Esophagus (tissue), 2 donors: Measurements from ENCODE around the gene MRTFB. TPM values are rescaled to one million over a fixed set of nuclear protein-coding genes. Genes with fewer than 3 reads are reported as not detected.

Experiments used
- H3K27ac ChIP-seq, 2 donors: one replicate each; pipeline ENCODE4 v1.5.1; 2013; ENCODE audit warnings: low read depth in 2 of 2, mild to moderate bottlenecking in 2 of 2, inconsistent platforms in 1 of 2, low read length in 1 of 2, moderate library complexity in 1 of 2
- H3K27me3 ChIP-seq, 2 donors: one replicate each; pipeline ENCODE4 v1.6.1; 2013; ENCODE audit warnings: low read length in 2 of 2, control low read depth in 1 of 2, mild to moderate bottlenecking in 1 of 2; ENCODE audit not compliant: insufficient read depth in 2 of 2, control insufficient read depth in 1 of 2
- H3K36me3 ChIP-seq, 2 donors: one replicate each; pipeline ENCODE4 v1.6.1; 2013; ENCODE audit warnings: low read length in 1 of 2; ENCODE audit not compliant: control insufficient read depth in 2 of 2, insufficient read depth in 2 of 2
- H3K4me1 ChIP-seq, 2 donors: one replicate each; pipeline ENCODE4 v1.6.1; 2013; ENCODE audit warnings: low read length in 1 of 2; ENCODE audit not compliant: control insufficient read depth in 2 of 2, insufficient read depth in 2 of 2
- H3K4me3 ChIP-seq, 2 donors: one replicate each; pipeline ENCODE4 v1.5.1; 2013; ENCODE audit warnings: low read length in 2 of 2, mild to moderate bottlenecking in 2 of 2, low read depth in 1 of 2, moderate library complexity in 1 of 2
- H3K9me3 ChIP-seq, 2 donors: one replicate each; pipeline ENCODE4 v1.6.1; 2013; ENCODE audit warnings: mild to moderate bottlenecking in 2 of 2, low read depth in 1 of 2, low read length in 1 of 2, moderate library complexity in 1 of 2; ENCODE audit not compliant: control insufficient read depth in 2 of 2, insufficient read depth in 1 of 2
- WGBS, 2 donors: extraction: QIAGEN DNeasy Blood & Tissue Kit; methylation state at CpG; one replicate each; pipeline ENCODE4 v1.1.7; 2013; 5-methylcytosine and 5-hydroxymethylcytosine counted together
- polyA plus RNA-seq, 2 donors: library from polyadenylated mRNA; stranded (reverse); fragments of 200-250 nt; gene quantifications; one replicate each; pipeline ENCODE4 v1.2.3, GENCODE V29; 2013
- donor health status: healthy with polysubstance abuse.
- donor health status: Bipolar disorder and iron deficiency.

The MRTFB gene
- polyA plus RNA-seq, 2 donors, result 5.4 to 7.1 TPM

DNA sequence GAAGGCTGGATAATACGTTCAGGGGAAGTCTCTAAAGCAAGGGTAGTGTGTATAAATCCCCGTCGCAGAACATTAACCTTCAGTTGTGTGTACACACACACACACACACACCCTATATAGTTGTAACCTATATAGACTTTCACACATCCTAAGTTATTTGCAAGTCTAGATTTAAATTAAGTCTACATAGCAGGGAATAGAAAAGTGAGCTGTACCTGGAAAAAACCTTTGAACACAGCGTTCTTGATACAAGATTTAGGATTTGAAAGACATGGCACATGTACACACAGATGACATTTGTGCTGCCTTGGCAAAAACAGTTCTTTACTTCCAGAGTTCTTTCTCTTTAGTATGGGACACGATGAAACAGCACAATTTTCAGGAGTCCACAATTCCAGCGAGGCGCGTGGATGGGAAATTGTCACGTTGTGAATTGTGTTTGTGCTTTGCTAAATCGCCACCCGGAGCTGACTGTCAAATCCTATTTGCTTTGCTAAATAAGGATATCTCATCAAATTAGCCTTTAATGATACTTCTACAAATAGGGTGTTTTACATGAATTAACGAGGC lies 233.9 kb downstream of the MRTFB start:
- Histone ChIP-seq H3K36me3 (no peaks in the 10 kb centered on the region), H3K9me3 (no peaks in the 10 kb centered on the region), H3K27me3 (no peaks in the 10 kb centered on the region), H3K4me3 (peak overlapping the region in 1 of 2 donors; percentile 87), H3K4me1 (peaks cover 17 to 23% of the 10 kb centered on the region in 2 donors), H3K27ac (no peak overlapping the region)
- WGBS, 2 donors, result 73 to 86% methylated on average over 12 of the region's 12 CpGs

DNA sequence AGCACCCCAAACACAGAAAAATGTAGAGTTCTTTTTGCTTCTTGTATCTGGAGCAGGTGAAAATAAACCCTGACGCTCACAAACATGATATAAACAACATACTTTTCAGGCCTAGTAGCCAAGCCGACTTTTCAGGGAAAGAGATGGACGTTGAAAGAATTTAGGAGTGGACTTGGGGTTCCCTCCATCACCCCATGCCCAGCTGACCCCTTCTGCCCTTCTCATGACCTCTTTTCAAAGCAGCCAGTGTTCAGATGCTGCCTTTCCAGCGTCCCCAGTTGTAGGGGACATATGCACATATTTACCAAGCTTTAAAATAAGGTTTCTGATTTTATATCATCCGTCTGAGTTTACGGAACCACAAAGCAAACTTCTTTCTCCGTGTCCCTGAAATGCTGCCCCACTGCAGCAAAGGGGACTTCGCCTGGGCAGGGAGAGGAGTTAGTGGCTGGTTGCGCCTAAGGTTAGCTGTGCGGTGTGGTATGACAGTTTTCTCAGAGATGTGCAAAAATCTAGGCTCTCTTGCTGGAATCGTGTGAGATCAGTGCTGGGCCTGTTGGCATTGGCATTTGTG lies 235.5 kb downstream of the MRTFB start:
- no peaks in the 10 kb centered on the region for H3K9me3 ChIP-seq
- WGBS, 2 donors, result 66 to 78% methylated on average over 11 of the region's 11 CpGs
- no peaks in the 10 kb centered on the region for H3K36me3 ChIP-seq
- H3K4me1 ChIP-seq, result peaks cover 19 to 23% of the 10 kb centered on the region in 2 donors
- H3K27ac ChIP-seq, result peak overlapping the region; percentile 20 to 76
- H3K4me3 ChIP-seq, result no peak overlapping the region
- H3K27me3 ChIP-seq, result no peaks in the 10 kb centered on the region

DNA sequence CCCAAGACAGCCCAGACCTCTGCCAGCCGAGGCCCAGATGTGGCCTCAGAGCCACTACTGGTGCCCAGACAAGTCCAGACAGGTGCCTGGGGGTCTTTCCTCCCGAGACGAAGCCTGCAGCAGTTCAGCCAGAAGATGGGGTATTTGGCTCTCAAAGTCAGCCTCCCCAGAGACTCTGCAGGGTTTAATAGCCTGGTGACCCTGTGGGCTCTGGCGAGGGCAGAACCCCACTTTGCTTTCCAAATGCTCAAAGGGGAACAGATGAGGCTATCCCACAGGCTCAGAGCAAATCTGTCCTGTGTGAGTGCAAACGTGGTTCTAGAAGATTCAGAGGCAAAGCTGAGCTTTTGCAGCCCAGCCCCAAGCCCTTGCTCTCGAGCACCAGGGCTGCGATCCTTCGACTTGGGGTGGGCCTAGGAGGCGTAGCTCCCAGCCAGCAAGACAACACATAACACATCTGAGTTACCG lies 236.0 kb downstream of the MRTFB start:
- peaks cover 19 to 23% of the 10 kb centered on the region in 2 donors for H3K4me1 ChIP-seq
- H3K9me3 ChIP-seq, result no peaks in the 10 kb centered on the region
- WGBS, 2 donors, result 50 to 65% methylated on average over 10 of the region's 10 CpGs
- peak overlapping the region in 1 of 2 donors; percentile 8 for H3K4me3 ChIP-seq
- H3K36me3 ChIP-seq, result no peaks in the 10 kb centered on the region
- H3K27me3 ChIP-seq, result no peaks in the 10 kb centered on the region
- peak overlapping the region; percentile 20 to 76 for H3K27ac ChIP-seq

DNA sequence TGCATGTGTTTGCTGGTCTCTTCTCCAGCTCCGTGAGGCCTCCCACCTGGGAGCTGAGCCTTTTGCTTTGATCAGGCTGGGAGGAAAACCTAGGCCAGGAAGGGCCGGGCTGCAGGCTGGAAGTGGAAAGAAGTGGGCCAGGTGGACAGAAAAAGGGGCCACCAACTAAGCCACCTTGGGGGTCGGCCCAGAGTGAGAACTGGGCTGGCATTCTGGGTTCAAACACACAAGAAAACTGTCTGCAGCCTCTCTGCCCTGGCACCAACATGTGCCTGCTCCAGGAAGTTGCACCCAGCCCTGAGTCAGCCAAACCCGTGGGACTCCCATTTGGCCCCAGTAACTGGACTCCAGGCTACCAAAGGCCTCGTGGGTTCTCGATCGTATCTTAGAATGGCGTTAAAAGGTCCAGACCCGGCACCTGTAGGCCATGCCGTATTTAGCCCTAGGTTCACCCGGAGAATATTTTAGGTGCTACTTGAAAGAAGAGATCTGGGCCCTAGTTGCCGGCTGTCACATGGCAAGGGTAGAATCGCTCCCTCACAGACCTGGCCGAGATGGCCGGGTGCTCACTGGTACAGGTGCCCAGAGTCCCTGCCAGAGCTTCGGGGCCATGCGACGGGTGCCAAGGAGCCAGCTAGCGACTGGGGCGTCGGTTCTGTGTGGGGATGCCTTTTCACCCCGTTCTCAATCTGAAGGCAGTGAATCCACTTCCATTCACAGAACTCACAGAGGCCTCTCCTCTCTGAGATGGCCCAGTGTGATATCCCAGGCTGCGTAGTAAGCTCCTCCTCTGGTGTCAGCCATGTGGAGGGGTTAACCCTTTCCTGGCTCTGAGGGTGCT lies 236.6 kb downstream of the MRTFB start:
- peaks cover 19 to 23% of the 10 kb centered on the region in 2 donors for H3K4me1 ChIP-seq
- no peaks in the 10 kb centered on the region for H3K9me3 ChIP-seq
- peak overlapping the region in 1 of 2 donors; percentile 8 for H3K4me3 ChIP-seq
- H3K36me3 ChIP-seq, result no peaks in the 10 kb centered on the region
- 61% methylated on average over 23 of the region's 23 CpGs for WGBS, 2 donors
- H3K27ac ChIP-seq, result peak overlapping the region; percentile 31 to 76
- H3K27me3 ChIP-seq, result no peaks in the 10 kb centered on the region

DNA sequence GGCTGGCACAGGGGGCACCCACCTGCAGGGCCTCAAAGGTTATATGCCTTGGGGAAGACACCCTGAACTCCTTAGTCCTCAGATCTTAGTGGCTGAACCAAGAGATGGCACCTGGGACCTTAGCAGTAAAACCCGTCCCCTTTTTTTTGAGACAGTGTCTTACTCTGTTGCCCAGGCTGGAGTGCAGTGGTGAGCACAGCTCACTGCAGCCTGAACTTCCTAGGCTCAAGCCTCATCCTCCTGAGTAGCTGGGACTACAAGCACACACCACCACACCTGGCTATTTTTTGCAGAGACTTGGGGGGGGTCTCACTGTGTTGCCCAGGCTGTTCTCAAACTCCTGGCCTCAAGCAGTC lies 237.2 kb downstream of the MRTFB start:
- WGBS, 2 donors, result 94 to 100% methylated on average over 1 of the region's 1 CpG
- H3K4me3 ChIP-seq, result no peak overlapping the region
- H3K9me3 ChIP-seq, result no peaks in the 10 kb centered on the region
- peak overlapping the region; percentile 31 to 76 for H3K27ac ChIP-seq
- H3K4me1 ChIP-seq, result peaks cover 19 to 23% of the 10 kb centered on the region in 2 donors
- no peaks in the 10 kb centered on the region for H3K36me3 ChIP-seq
- H3K27me3 ChIP-seq, result no peaks in the 10 kb centered on the region

DNA sequence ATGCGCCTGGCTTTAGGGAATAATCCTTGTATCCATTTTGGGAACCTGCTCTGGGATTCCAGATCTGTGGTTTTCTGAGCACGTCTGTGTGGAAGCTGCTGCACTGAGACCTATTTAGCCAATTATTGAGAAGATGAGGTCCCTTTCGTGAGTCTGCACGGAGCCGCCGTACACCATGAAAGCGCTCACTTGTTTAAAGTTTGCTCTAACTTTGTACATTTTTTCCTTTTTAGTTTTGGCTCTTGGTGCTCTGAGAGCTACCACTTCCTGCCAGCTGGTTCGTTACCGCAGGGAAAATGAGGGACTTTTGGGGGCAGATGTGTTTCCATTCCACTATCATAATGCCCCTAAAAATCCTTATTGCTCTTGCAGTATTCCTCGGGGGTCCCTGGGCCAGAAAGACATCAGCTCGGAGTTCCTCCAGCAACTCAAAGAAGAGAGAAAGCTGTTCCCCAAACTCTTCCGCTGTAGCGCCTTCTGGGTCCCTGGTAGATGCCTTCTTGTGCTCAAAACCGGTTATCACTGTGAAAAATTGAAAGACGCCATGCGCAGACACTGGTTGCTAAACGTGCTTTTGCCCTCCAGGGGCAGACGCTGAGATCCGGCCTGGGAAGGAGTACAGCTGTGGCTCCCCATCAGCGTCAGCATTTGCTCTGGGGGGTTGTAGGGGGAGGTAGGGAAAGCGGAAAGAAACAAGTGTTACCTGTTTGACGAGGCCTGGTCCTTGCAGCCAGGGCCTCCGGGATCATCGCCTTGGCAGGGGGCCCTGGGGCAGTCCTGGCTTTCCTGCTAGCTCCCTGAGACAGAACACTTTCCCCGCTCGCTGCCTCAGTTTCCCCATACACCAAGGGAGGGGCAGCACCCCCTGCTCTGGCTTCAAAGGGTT lies 238.1 kb downstream of the MRTFB start:
- no peaks in the 10 kb centered on the region for H3K27me3 ChIP-seq
- H3K4me1 ChIP-seq, result peaks cover 19 to 23% of the 10 kb centered on the region in 2 donors
- WGBS, 2 donors, result 32 to 38% methylated on average over 26 of the region's 26 CpGs
- H3K4me3 ChIP-seq, result peak overlapping the region; percentile 23
- H3K27ac ChIP-seq, result peak overlapping the region; percentile 85 to 92
- no peaks in the 10 kb centered on the region for H3K9me3 ChIP-seq
- H3K36me3 ChIP-seq, result no peaks in the 10 kb centered on the region

DNA sequence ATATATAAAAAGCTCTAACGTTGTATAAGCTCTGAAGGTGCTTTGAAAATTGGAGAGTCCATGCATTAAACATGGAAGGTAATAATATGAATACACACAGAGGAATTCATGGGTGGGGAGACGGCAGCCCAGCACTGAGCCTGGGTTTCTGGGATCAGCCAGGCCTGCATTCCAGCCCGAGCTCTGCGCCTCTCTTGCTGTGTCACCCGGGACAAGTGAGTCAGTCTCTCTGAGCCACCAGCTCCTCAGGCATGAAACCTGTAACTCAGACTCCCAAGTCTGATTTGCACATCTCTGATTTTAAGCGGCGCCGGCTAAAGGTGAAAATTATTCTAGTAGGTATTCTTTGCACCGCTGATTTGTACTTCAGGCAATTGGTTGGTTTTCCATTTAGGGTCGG lies 238.8 kb downstream of the MRTFB start:
- Histone ChIP-seq H3K9me3 (no peaks in the 10 kb centered on the region), H3K4me3 (peak overlapping the region in 1 of 2 donors; percentile 23), H3K27me3 (no peaks in the 10 kb centered on the region), H3K4me1 (peaks cover 19 to 23% of the 10 kb centered on the region in 2 donors), H3K36me3 (no peaks in the 10 kb centered on the region), H3K27ac (peak overlapping the region; percentile 85 to 92)
- 61 to 62% methylated on average over 10 of the region's 10 CpGs for WGBS, 2 donors

DNA sequence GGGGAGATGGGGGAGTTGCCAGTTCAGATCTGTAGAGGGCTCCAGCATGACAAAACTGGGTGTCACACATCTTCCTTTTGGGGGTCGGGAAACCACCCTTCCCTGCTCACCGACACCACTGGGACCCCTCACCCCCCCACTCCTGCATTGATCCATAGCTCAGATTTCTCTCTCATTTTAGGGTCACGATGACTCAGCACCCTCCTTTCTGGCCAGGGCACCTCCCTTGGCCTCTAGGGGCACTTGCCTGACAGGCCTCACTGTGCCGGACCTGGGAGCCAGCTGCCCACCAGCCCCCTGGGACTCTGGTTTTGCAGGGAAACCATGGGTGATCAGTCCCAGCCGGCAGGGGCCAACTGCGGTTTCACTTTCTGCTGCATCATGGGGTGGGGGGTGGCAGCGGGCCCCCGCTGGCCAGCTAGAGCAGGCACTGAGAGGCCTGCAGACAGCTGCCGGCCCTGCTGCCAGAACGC lies 239.4 kb downstream of the MRTFB start:
- H3K9me3 ChIP-seq, result no peaks in the 10 kb centered on the region
- no peaks in the 10 kb centered on the region for H3K27me3 ChIP-seq
- no peaks in the 10 kb centered on the region for H3K36me3 ChIP-seq
- H3K4me3 ChIP-seq, result no peak overlapping the region
- WGBS, 2 donors, result 47 to 53% methylated on average over 10 of the region's 10 CpGs
- H3K4me1 ChIP-seq, result peaks cover 19 to 23% of the 10 kb centered on the region in 2 donors
- peak overlapping the region; percentile 57 to 92 for H3K27ac ChIP-seq

DNA sequence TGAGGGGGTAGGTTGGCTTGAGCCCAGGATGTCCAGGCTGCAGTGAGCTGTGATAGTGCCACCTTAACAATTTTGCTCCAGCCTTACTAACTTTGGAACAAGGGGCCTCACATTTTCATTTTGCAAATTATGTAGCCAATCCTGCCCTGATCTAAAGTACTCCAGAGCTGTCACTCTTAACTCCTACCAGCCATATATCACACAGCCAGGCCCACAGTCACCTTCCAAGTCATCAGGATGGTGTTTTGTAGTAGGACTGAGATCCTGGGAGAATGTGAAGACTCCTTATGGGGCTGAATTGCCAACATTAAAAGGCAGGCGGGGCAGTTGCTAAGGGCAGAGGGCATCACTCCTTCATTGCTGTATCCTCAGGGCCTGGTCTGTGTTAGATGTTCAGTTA lies 243.0 kb downstream of the MRTFB start:
- Histone ChIP-seq H3K27ac (no peak overlapping the region), H3K9me3 (no peaks in the 10 kb centered on the region), H3K27me3 (no peaks in the 10 kb centered on the region), H3K36me3 (no peaks in the 10 kb centered on the region), H3K4me3 (no peak overlapping the region), H3K4me1 (peaks cover 6 to 8% of the 10 kb centered on the region in 2 donors)
- WGBS, 2 donors, result 89 to 94% methylated on average over 1 of the region's 1 CpG
